ENCODE measurements around the gene TERT.
"Not testable (repeated sequence)": the region's sequence is repeated elsewhere in the genome, so short reads cannot be mapped to it uniquely, and the experiment has no call there.

TERT gene

DNA sequence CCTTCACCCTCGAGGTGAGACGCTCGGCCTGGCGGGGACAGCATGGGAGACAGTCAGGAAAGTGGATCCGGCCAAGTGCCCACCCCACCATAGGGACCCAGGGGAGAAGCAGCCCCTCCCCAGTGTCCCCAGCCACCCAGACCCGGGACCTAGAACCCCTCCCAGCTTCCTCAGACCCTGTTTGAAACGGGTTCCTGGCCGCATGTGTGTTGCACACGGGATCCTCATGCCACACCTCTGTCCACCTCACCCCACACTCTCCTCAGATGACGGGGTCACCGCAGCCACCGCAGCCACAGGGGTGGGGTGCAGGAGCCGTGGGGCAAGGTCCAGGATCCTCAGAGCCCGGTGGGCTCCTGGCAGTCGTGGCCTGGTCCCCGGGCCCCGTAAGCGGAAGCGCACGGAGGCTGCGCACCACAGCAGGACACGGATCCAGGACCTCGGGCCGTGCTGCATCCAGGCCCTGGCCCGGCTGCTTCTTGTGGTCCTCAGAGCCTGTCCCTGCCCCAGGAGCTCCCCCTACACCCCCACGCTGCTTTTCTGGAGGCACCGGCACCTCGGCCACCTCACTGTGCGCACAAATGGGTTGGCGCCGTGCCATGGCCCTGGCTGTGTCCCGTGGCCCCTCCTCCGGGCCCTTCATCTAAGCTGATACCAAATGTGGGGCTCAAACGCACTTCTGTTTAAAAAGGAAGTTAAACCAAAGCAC lies 15.3 kb downstream of the TERT start:
- Histone ChIP-seq H3K27ac (ENCODE audit: low read depth, low read length) (no peak overlapping the region), H3K9me3 (ENCODE audit: low read length) (no peaks in the 10 kb centered on the region), H3K27me3 (ENCODE audit: control insufficient read depth in 1 of 2, insufficient read depth in 2 of 2, low read length in 2 of 2) (no peaks in the 10 kb centered on the region), H3K4me3 (ENCODE audit: low read depth in 1 of 2, low read length in 2 of 2) (no peak overlapping the region), H3K9ac (ENCODE audit: low read length) (no peak overlapping the region), H3K36me3 (ENCODE audit: insufficient read depth, low read length) (no peaks in the 10 kb centered on the region), H3K4me1 (ENCODE audit: insufficient read depth, low read length) (no peaks in the 10 kb centered on the region)

DNA sequence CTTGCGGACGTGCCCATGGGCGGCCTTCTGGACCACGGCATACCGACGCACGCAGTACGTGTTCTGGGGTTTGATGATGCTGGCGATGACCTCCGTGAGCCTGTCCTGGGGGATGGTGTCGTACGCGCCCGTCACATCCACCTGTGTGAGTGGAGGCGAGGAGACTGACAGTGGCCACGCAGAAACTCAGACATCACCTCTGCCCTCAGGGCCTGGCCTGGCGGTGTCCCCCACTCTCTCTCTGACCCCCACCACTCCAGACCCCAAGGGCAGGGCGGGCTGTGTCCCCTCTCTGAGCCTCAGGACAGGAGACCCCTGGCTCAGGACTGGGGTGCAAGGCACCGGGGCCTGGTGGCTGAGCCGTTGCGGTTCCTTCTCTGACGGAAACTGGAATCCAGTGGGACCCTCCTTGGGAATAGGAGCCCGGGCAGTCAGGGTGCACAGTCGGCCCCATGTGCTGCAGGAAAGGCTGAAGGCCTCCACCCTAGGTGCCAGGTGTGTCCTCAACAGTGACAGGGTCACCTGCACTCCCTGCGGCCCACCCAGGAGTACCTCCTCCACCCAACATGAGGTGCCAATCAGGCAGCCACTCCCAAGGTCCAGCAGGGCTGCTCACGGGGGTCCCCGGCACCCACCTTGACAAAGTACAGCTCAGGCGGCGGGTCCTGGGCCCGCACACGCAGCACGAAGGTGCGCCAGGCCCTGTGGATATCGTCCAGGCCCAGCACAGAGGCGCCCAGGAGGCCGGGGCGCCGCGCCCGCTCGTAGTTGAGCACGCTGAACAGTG lies 16.0 kb downstream of the TERT start:
- no peak overlapping the region for H3K9ac ChIP-seq (ENCODE audit: low read length)

DNA sequence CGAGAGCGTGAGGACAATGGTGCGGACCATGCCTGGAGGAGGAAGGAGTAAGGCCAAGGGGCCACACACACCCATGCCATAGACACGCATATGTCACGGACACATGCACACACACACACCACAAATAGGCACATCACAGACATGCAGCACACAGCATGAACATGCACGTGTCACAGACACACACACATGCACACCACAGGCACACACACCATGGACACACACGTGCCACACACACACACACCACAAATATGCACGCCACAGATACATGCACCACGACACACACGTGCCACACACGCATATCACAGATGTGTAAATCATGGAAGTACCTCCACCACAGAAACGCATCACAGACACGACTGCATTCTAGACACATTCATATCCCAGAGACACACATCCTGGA lies 16.7 kb downstream of the TERT start:
- Histone ChIP-seq H3K4me1 (ENCODE audit: insufficient read depth, low read length) (no peaks in the 10 kb centered on the region), H3K27me3 (ENCODE audit: control insufficient read depth in 1 of 2, insufficient read depth in 2 of 2, low read length in 2 of 2) (no peaks in the 10 kb centered on the region), H3K9me3 (ENCODE audit: low read length) (no peaks in the 10 kb centered on the region), H3K9ac (ENCODE audit: low read length) (no peak overlapping the region), H3K4me3 (ENCODE audit: low read depth in 1 of 2, low read length in 2 of 2) (no peak overlapping the region), H3K36me3 (ENCODE audit: insufficient read depth, low read length) (no peaks in the 10 kb centered on the region), H3K27ac (ENCODE audit: low read depth, low read length) (no peak overlapping the region)

More for the DNA sequence above, 16.0 kb downstream of the TERT start:
- Histone ChIP-seq H3K4me3 (ENCODE audit: low read depth in 1 of 2, low read length in 2 of 2) (no peak overlapping the region), H3K27ac (ENCODE audit: low read depth, low read length) (no peak overlapping the region), H3K9me3 (ENCODE audit: low read length) (no peaks in the 10 kb centered on the region), H3K27me3 (ENCODE audit: control insufficient read depth in 1 of 2, insufficient read depth in 2 of 2, low read length in 2 of 2) (no peaks in the 10 kb centered on the region), H3K36me3 (ENCODE audit: insufficient read depth, low read length) (no peaks in the 10 kb centered on the region), H3K4me1 (ENCODE audit: insufficient read depth, low read length) (no peaks in the 10 kb centered on the region)

DNA sequence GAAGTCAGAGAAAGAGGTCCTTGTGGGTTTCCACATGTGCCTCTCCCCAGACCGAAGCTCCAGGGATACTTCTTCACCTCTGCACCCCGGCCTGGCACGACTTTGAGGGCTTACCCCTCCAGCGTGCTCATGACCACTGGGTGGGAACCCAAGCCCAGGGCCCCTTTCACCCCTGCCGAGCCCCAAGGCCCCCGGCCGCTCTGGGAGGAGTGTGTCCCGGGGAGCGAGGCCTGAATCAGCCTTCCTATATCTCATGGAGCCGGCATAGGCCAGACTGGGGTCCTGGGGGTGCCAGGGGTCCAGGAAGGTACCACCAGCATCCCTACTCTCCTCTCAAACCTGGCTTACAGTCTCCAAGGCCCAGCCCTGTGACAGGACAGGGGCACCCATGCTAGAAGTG lies 17.1 kb downstream of the TERT start:
- no peaks in the 10 kb centered on the region for H3K9me3 ChIP-seq (ENCODE audit: low read length)
- no peaks in the 10 kb centered on the region for H3K4me1 ChIP-seq (ENCODE audit: insufficient read depth, low read length)
- no peak overlapping the region for H3K27ac ChIP-seq (ENCODE audit: low read depth, low read length)
- H3K36me3 ChIP-seq (ENCODE audit: insufficient read depth, low read length), result no peaks in the 10 kb centered on the region
- H3K27me3 ChIP-seq (ENCODE audit: control insufficient read depth in 1 of 2, insufficient read depth in 2 of 2, low read length in 2 of 2), result no peaks in the 10 kb centered on the region
- H3K4me3 ChIP-seq (ENCODE audit: low read depth in 1 of 2, low read length in 2 of 2), result no peak overlapping the region
- no peak overlapping the region for H3K9ac ChIP-seq (ENCODE audit: low read length)

DNA sequence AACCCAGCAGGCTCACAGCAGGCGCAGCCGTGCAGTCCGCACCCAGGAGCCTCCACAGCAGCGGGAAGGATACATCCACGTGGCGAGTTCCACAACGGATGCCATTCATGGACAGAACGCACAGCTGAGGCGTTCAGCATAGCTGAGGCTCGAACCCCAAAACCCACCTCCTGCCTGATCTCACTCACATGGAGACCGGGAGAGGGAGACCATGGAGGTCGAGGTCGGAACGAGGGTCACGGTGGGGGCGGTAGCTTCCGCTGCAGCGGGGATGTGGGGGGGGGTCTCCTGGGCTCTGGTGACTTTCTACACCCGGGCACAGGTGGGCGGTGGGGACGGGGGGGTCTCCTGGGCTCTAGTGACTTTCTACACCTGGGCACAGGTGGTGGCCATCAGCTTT lies 17.5 kb downstream of the TERT start:
- no peaks in the 10 kb centered on the region for H3K27me3 ChIP-seq (ENCODE audit: control insufficient read depth in 1 of 2, insufficient read depth in 2 of 2, low read length in 2 of 2)
- H3K4me3 ChIP-seq (ENCODE audit: low read depth in 1 of 2, low read length in 2 of 2), result no peak overlapping the region
- no peak overlapping the region for H3K27ac ChIP-seq (ENCODE audit: low read depth, low read length)
- H3K36me3 ChIP-seq (ENCODE audit: insufficient read depth, low read length), result no peaks in the 10 kb centered on the region
- H3K9ac ChIP-seq (ENCODE audit: low read length), result no peak overlapping the region
- H3K4me1 ChIP-seq (ENCODE audit: insufficient read depth, low read length), result no peaks in the 10 kb centered on the region
- H3K9me3 ChIP-seq (ENCODE audit: low read length), result no peaks in the 10 kb centered on the region

DNA sequence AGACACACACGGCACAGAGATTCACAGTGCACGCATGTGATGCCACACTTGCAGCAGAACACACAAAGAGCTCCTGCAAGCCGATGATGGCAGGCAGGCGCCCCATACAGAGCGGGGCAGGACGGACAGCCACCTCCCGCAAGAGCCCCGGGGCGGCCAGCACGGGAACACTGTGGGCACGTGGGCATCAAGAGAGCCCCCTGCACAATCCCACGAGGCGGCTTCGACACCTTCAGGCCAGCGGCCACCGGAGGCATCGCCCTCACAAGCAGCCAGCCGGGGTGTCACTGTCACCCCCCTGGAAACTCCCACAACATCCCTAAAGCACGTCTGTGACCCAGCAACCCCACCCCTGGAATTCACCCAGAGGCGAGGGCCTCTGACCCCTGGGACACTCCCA lies 17.9 kb downstream of the TERT start:
- H3K27me3 ChIP-seq (ENCODE audit: control insufficient read depth in 1 of 2, insufficient read depth in 2 of 2, low read length in 2 of 2), result no peaks in the 10 kb centered on the region
- H3K9ac ChIP-seq (ENCODE audit: low read length), result no peak overlapping the region
- H3K36me3 ChIP-seq (ENCODE audit: insufficient read depth, low read length), result no peaks in the 10 kb centered on the region
- no peak overlapping the region for H3K4me3 ChIP-seq (ENCODE audit: low read depth in 1 of 2, low read length in 2 of 2)
- H3K9me3 ChIP-seq (ENCODE audit: low read length), result no peaks in the 10 kb centered on the region
- H3K4me1 ChIP-seq (ENCODE audit: insufficient read depth, low read length), result no peaks in the 10 kb centered on the region
- no peak overlapping the region for H3K27ac ChIP-seq (ENCODE audit: low read depth, low read length)

DNA sequence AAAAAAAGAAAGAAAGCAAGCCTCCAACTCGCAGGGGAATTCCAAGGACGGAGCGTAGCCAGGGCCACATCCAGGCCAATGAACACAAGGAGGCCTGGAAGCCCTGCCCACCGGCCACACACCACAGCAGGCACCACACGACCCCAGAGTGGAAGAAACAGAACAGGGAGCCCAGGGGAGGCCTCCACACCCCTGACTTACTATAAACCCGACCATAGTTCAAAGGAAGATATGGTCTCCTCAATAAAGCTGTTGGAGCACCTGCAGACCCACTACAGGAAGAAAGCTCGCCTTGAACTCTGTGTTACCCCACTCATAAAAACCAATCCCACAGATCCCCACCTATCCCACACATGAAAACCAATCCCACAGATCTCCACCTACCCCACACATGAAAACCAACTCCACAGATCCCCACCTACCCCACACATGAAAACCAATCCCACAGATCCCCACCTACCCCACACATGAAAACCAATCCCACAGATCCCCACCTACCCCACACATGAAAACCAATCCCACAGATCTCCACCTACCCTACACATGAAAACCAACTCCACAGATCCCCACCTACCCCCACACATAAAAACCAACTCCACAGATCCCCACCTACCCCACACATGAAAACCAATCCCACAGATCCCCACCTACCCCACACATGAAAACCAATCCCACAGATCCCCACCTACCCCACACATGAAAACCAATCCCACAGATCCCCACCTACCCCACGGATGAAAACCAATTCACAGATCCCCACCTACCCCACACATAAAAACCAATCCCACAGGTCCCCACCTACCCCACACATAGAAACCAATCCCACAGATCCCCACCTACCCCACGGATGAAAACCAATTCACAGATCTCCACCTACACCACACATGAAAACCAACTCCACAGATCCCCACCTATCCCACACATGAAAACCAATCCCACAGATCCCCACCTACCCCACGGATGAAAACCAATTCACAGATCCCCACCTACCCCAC lies 19.2 kb downstream of the TERT start:
- not testable (repeated sequence) for H3K36me3 ChIP-seq (ENCODE audit: insufficient read depth, low read length); H3K4me3 ChIP-seq (ENCODE audit: low read depth in 1 of 2, low read length in 2 of 2); H3K27me3 ChIP-seq (ENCODE audit: control insufficient read depth in 1 of 2, insufficient read depth in 2 of 2, low read length in 2 of 2); H3K9ac ChIP-seq (ENCODE audit: low read length); H3K27ac ChIP-seq (ENCODE audit: low read depth, low read length); H3K4me1 ChIP-seq (ENCODE audit: insufficient read depth, low read length); H3K9me3 ChIP-seq (ENCODE audit: low read length)

DNA sequence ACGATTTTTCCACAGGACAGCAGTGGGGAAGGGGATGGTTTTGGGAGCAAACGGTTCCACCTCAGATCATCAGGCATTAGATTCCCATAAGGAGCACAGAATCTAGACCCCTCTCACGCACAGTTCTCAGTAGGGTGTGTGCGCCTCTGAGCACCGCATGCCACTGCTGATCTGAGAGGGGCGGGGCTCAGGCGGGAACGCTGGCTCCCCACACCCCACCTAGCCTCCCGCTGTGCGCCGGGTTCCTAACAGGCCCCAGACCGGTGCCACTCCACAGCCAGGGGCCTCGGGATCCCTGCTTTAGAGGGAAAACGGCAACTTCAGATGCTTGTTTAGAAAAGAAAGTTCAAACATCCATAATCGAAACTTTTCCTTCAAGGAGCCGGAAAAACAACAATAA lies 20.4 kb downstream of the TERT start:
- Histone ChIP-seq H3K9me3 (ENCODE audit: low read length) (no peaks in the 10 kb centered on the region), H3K9ac (ENCODE audit: low read length) (no peak overlapping the region), H3K27me3 (ENCODE audit: control insufficient read depth in 1 of 2, insufficient read depth in 2 of 2, low read length in 2 of 2) (no peaks in the 10 kb centered on the region), H3K4me1 (ENCODE audit: insufficient read depth, low read length) (no peaks in the 10 kb centered on the region), H3K4me3 (ENCODE audit: low read depth in 1 of 2, low read length in 2 of 2) (no peak overlapping the region), H3K36me3 (ENCODE audit: insufficient read depth, low read length) (no peaks in the 10 kb centered on the region), H3K27ac (ENCODE audit: low read depth, low read length) (no peak overlapping the region)

DNA sequence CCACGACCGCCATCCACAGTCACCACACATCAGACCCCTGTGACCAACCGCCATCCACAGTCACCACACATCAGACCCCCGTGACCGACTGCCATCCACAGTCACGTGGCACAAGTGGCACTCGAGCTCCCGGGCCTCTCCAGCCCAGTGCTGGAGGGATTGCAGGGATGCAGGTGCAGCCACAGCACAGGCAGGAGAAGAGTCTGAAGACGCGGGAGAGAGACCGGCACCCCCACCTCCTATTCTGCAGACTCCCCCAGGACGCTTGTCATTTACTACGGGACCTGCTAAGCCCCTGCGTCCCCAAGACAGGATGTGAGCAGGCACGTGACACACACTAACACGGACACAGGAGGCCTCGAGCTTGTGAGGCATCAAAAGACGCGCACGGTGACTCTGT lies 21.1 kb downstream of the TERT start:
- no peaks in the 10 kb centered on the region for H3K27me3 ChIP-seq (ENCODE audit: control insufficient read depth in 1 of 2, insufficient read depth in 2 of 2, low read length in 2 of 2)
- no peak overlapping the region for H3K4me3 ChIP-seq (ENCODE audit: low read depth in 1 of 2, low read length in 2 of 2)
- H3K36me3 ChIP-seq (ENCODE audit: insufficient read depth, low read length), result no peaks in the 10 kb centered on the region
- H3K4me1 ChIP-seq (ENCODE audit: insufficient read depth, low read length), result no peaks in the 10 kb centered on the region
- no peak overlapping the region for H3K27ac ChIP-seq (ENCODE audit: low read depth, low read length)
- H3K9ac ChIP-seq (ENCODE audit: low read length), result no peak overlapping the region
- no peaks in the 10 kb centered on the region for H3K9me3 ChIP-seq (ENCODE audit: low read length)

DNA sequence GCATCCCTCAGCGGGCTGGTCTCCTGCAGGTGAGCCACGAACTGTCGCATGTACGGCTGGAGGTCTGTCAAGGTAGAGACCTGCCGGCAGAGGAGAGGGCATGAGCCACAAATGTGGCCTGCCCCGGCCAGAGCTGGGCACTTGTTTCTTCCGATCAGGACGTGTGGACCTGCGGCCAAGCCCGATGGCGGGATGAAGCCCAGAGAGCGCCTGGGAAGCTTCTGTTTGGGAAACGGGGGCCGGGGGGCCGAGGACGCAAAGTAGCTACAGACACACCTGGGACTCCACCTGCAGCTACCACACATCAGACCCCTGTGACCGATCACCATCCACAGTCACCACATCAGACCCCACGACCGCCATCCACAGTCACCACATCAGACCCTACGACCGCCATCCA lies 22.7 kb downstream of the TERT start:
- Histone ChIP-seq H3K9me3 (ENCODE audit: low read length) (no peaks in the 10 kb centered on the region), H3K27ac (ENCODE audit: low read depth, low read length) (no peak overlapping the region), H3K27me3 (ENCODE audit: control insufficient read depth in 1 of 2, insufficient read depth in 2 of 2, low read length in 2 of 2) (no peaks in the 10 kb centered on the region), H3K9ac (ENCODE audit: low read length) (no peak overlapping the region), H3K36me3 (ENCODE audit: insufficient read depth, low read length) (no peaks in the 10 kb centered on the region), H3K4me3 (ENCODE audit: low read depth in 1 of 2, low read length in 2 of 2) (no peak overlapping the region), H3K4me1 (ENCODE audit: insufficient read depth, low read length) (no peaks in the 10 kb centered on the region)

Measured in muscle layer of colon (tissue), 2 donors.